HepG2 (cell line): Measurements from ENCODE around the gene PLLP. TPM values are rescaled to one million over a fixed set of nuclear protein-coding genes. Genes with fewer than 3 reads are reported as not detected.

ENCODE experiments used
- CREBL2 ChIP-seq: sonication (generic); formaldehyde crosslinking; IDR thresholded peaks from 2 replicates; pipeline ENCODE4 v1.8.1; 2023; ENCODE audit warnings: missing genetic modification reagents, mild to moderate bottlenecking, borderline replicate concordance
- ERF ChIP-seq: IDR thresholded peaks from 2 replicates; pipeline ENCODE4 v1.6.1; 2018; ENCODE audit warnings: missing biosample characterization, missing genetic modification reagents
- FOXA1 ChIP-seq, 2 experiments: fragments of 450-650 bp in 1 of 2; sonication (generic) in 1 of 2; formaldehyde crosslinking in 1 of 2; IDR thresholded peaks; 2 replicates each; pipeline versions ENCODE4 v1.4.0 to v1.6.1; 2016 to 2020; ENCODE audit warnings: missing genetic modification reagents in 1 of 2
- KIAA2018 ChIP-seq: sonication (generic); formaldehyde crosslinking; IDR thresholded peaks from 2 replicates; pipeline ENCODE4 v1.5.0; 2020; ENCODE audit warnings: mild to moderate bottlenecking, missing genetic modification reagents, borderline replicate concordance
- MLXIP ChIP-seq: sonication (generic); formaldehyde crosslinking; IDR thresholded peaks from 2 replicates; pipeline ENCODE4 v1.9.0; 2021; ENCODE audit warnings: missing genetic modification reagents, borderline replicate concordance
- MTF2 ChIP-seq: sonication (generic); formaldehyde crosslinking; IDR thresholded peaks from 2 replicates; pipeline ENCODE4 v1.5.0; 2020; ENCODE audit warnings: missing genetic modification reagents, borderline replicate concordance
- NFYC ChIP-seq: IDR thresholded peaks from 2 replicates; pipeline ENCODE4 v1.6.1; 2016; ENCODE audit warnings: missing genetic modification reagents, missing compliant biosample characterization
- RFX3 ChIP-seq: IDR thresholded peaks from 2 replicates; pipeline ENCODE4 v1.6.1; 2016; ENCODE audit warnings: missing biosample characterization, missing genetic modification reagents
- SP5 ChIP-seq: IDR thresholded peaks from 2 replicates; pipeline ENCODE4 v1.6.1; 2016; ENCODE audit warnings: low read depth, borderline replicate concordance
- STAG1 ChIP-seq: sonication (generic); formaldehyde crosslinking; IDR thresholded peaks from 2 replicates; pipeline ENCODE4 v1.4.0; 2020; ENCODE audit warnings: missing genetic modification reagents
- TP53 ChIP-seq: sonication (generic); formaldehyde crosslinking; conservative IDR thresholded peaks from 2 replicates; pipeline ENCODE4 v1.4.0; 2020; ENCODE audit warnings: missing genetic modification reagents
- XBP1 ChIP-seq: sonication (generic); formaldehyde crosslinking; IDR thresholded peaks from 2 replicates; pipeline ENCODE4 v1.5.0; 2020; ENCODE audit warnings: missing genetic modification reagents
- YEATS4 ChIP-seq: sonication (generic); formaldehyde crosslinking; IDR thresholded peaks from 2 replicates; pipeline ENCODE4 v1.4.0; 2020; ENCODE audit warnings: missing genetic modification reagents, borderline replicate concordance
- ZKSCAN8 ChIP-seq: IDR thresholded peaks from 2 replicates; pipeline ENCODE4 v1.6.1; 2016; ENCODE audit warnings: borderline replicate concordance, missing genetic modification reagents, missing compliant biosample characterization
- ZMYM3 ChIP-seq: sonication (generic); formaldehyde crosslinking; IDR thresholded peaks from 2 replicates; pipeline ENCODE4 v1.5.1; 2020; ENCODE audit warnings: mild to moderate bottlenecking, missing genetic modification reagents
- ZNF138 ChIP-seq: sonication (generic); formaldehyde crosslinking; IDR thresholded peaks from 2 replicates; pipeline ENCODE4 v1.5.0; 2020; ENCODE audit warnings: mild to moderate bottlenecking, low read depth, missing genetic modification reagents
- ZNF382 ChIP-seq: sonication (generic); formaldehyde crosslinking; IDR thresholded peaks from 2 replicates; pipeline ENCODE4 v1.5.0; 2020; ENCODE audit warnings: missing genetic modification reagents, mild to moderate bottlenecking, borderline replicate concordance
- ZNF563 ChIP-seq: sonication (generic); formaldehyde crosslinking; IDR thresholded peaks from 2 replicates; pipeline ENCODE4 v1.8.0; 2022; ENCODE audit warnings: mild to moderate bottlenecking, moderate library complexity, missing genetic modification reagents
- ZSCAN29 ChIP-seq: sonication (generic); formaldehyde crosslinking; conservative IDR thresholded peaks from 2 replicates; pipeline ENCODE4 v1.4.0; 2020; ENCODE audit warnings: mild to moderate bottlenecking, missing genetic modification reagents
- polyA plus RNA-seq, 8 experiments: library from polyadenylated mRNA; depleted of rRNA in 3 of 8; stranded (reverse) in 7 of 8; unstranded in 1 of 8; fragments of >200 nt; fragmentation: Illumina TruSeq in 4 of 8; extraction: Trizol in 4 of 8; gene quantifications; 2 replicates each; pipeline versions ENCODE4 v1.2.1 to v1.2.3, GENCODE V29; 2011 to 2016; ENCODE audit warnings: low read depth in 4 of 8, missing spikeins in 1 of 8, mixed read lengths in 1 of 8; ENCODE audit not compliant: insufficient read depth in 1 of 8
- total RNA-seq, 5 experiments: library from RNA; depleted of rRNA; stranded (reverse); fragments of >200 nt; fragmentation: Illumina TruSeq; extraction: Trizol; gene quantifications; 2 replicates each; pipeline ENCODE4 v1.2.3, GENCODE V29; 2016; ENCODE audit warnings: low read depth in 1 of 5

PLLP gene
- total and polyA plus RNA-seq, 2 of the 13 experiments (the other 11 are each of a cell fraction or from before 2014, with no cell fraction given), result 60.6 to 127 TPM

- no peak for TF ChIP-seq KIAA2018 (CRISPR knock-in tag)
- TF ChIP-seq RFX3 (CRISPR knock-in tag), result peak; percentile 33; the same call in 1 of the 2 replicates
- TF ChIP-seq ZSCAN29 (CRISPR knock-in tag), result peak; percentile 93; the same call in 1 of the 2 replicates
- TF ChIP-seq XBP1 (CRISPR knock-in tag), result peak; percentile 26; the same call in 1 of the 2 replicates
- TF ChIP-seq ZKSCAN8, result peak; percentile 87; the same call in 1 of the 2 replicates
- no peak for TF ChIP-seq CREBL2 (CRISPR knock-in tag)
- TF ChIP-seq ZNF382 (CRISPR knock-in tag), result no peak
- 0 out of 2 replicates have a peak, but pooled peaks have one; percentile 21 for TF ChIP-seq MTF2
- TF ChIP-seq MLXIP (CRISPR knock-in tag), result no peak
- TF ChIP-seq YEATS4 (CRISPR knock-in tag), result no peak
- TF ChIP-seq SP5 (CRISPR knock-in tag), result peak; percentile 82
- TF ChIP-seq STAG1 (CRISPR knock-in tag), result peak; percentile 100
- TF ChIP-seq FOXA1 (IDR thresholded peaks at IDR 0.05), result no peak
- peak; percentile 38 for TF ChIP-seq FOXA1 (CRISPR knock-in tag; IDR thresholded peaks at IDR 0.05)
- no peak; the same call in 1 of the 2 replicates for TF ChIP-seq ZMYM3 (CRISPR knock-in tag)
- TF ChIP-seq ZNF563 (CRISPR knock-in tag), result peak; percentile 57; the same call in 1 of the 2 replicates
- TF ChIP-seq ERF (CRISPR knock-in tag), result peak; percentile 86
- no peak; the same call in 1 of the 2 replicates for TF ChIP-seq TP53 (CRISPR knock-in tag)
- peak; percentile 97 for TF ChIP-seq ZNF138 (CRISPR knock-in tag)
- peak; percentile 62 for TF ChIP-seq NFYC (CRISPR knock-in tag)
Measured at GRCh38 chr16:57300387-57301125, 16.1 kb upstream of the PLLP start (continued).
